ENCODE results near the gene ZNRD2.

The ZNRD2 gene

GRCh38 chr11:65571940-65572339 lies 1.7 kb downstream of the ZNRD2 start:
- H3K4me1 Mint-ChIP-seq (ENCODE audit: low read depth) = peaks cover 58% of the 10 kb centered on the region
- no peaks in the 10 kb centered on the region for H3K9me3 Mint-ChIP-seq
- no peaks in the 10 kb centered on the region for H3K27me3 Mint-ChIP-seq
- no peak for DNase-seq
- peak overlapping the region; percentile 98 for H3K27ac Mint-ChIP-seq
- H3K36me3 Mint-ChIP-seq (ENCODE audit: low read depth) = peaks cover 69% of the 10 kb centered on the region
- H3K4me3 Mint-ChIP-seq = peak overlapping the region; percentile 100

DNA sequence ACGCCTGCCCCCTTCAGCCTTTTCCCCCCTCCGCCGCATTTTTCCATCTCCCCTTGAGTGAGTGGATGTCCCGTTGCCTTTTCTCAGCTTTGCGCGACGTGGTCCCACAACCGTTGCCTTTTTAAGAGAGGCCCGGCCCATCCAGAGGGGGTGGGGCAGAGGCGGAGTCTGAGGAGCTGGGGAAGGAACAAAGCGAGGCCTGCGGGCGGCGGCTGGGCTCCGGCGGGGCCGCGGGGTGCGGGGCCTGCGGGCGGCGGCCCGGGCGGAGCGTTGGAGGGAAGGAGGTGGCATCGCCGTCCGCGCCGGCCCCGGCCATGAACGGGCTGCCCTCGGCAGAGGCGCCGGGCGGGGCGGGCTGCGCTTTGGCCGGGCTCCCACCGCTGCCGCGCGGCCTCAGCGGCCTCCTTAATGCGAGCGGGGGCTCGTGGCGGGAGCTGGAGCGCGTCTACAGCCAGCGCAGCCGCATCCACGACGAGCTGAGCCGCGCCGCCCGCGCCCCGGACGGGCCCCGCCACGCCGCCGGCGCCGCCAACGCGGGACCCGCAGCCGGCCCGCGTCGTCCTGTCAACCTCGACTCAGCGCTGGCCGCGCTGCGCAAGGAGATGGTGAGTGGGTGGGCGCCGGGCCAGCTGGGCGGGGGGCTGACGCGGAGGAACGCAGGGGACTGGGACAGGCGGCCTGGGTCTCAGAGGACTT lies 2.2 kb downstream of the ZNRD2 start, which contains the start of gene FAM89B:
Gene FAM89B, plus strand, starts transcription at position 183 of the 696 bp plus-strand sequence. Its CDS starts 132 bp downstream, at position 315.
- Mint-ChIP-seq H3K27ac (peak within 1 kb of the TSS; percentile 98), H3K4me3 (peak within 1 kb of the TSS; percentile 100), H3K9me3 (no peaks in the 10 kb centered on the region), H3K36me3 (ENCODE audit: low read depth) (peaks cover 73% of the 10 kb centered on the region), H3K27me3 (no peaks in the 10 kb centered on the region), H3K4me1 (ENCODE audit: low read depth) (peaks cover 56% of the 10 kb centered on the region)
- DNase-seq = peak; percentile 90

DNA sequence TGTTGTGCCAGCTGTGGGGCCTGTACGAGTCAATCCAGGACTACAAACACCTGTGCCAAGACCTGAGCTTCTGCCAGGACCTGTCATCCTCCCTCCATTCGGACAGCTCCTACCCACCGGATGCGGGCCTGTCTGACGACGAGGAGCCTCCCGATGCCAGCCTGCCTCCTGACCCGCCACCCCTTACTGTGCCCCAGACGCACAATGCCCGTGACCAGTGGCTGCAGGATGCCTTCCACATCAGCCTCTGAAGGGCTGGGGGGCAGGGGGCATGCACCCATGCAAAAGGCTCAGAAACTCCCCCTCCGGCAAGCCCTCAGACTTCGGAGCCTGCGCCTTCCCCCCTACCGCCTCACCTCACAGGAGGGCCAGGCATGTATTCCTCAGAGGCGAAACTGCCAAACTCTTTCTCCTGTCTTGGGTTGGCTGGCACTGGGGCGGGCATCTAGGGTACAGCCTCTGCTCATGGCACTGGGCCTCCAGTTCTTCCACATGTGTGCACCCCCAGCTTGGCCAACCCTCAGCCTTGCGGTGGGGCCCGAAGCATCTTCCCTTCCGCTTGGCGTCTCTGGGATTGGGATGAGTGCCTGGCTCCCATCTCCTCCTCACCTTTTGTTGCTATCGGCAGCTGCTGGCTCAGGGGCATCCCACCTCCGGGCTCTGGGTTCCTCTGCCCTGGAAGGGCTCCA lies 3.3 kb downstream of the ZNRD2 start:
- peak overlapping the region; percentile 82 for H3K4me3 Mint-ChIP-seq
- no peaks in the 10 kb centered on the region for H3K9me3 Mint-ChIP-seq
- H3K36me3 Mint-ChIP-seq (ENCODE audit: low read depth) = peaks cover 75% of the 10 kb centered on the region
- peak overlapping the region; percentile 91 for H3K27ac Mint-ChIP-seq
- H3K4me1 Mint-ChIP-seq (ENCODE audit: low read depth) = peaks cover 61% of the 10 kb centered on the region
- DNase-seq = peak; percentile 50
- H3K27me3 Mint-ChIP-seq = no peaks in the 10 kb centered on the region

DNA sequence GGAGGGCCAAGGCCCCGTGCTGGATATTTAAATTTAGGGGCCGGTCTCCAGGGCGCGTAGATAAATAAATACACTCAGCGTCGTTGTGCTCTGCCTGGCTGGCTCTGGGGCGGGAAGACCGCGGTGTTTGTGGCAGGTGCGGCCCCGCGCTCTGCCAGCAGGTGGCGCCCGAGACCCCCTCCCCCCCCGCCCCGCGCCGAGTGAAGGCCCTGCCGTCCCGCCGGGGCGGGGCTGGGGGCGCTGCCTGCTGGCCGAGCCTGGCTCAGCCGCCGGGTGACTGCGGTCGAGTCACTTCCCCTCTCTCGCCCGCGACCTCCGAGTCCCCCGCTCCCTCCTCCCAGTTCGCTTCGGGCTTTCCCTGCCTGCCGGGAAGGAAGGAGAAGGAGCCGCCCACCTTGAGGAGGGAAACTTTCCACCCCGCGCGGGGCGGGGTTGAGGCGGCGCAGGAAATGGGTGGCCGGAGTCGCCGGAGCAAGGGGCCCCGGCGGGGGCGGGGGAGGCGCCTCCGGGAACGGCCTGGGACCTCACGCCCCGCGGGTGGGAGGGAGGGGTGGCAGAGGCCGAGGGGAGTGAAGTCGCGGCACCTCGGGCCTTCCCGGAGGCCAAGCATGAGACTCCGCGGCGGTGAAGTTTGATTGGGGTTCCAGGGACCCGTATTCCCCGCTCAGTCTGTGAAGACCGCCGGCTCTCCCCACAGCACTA lies 4.0 kb downstream of the ZNRD2 start:
- Mint-ChIP-seq H3K27ac (peak overlapping the region; percentile 98), H3K36me3 (ENCODE audit: low read depth) (peaks cover 73% of the 10 kb centered on the region), H3K4me3 (peak overlapping the region; percentile 83), H3K9me3 (no peaks in the 10 kb centered on the region), H3K4me1 (ENCODE audit: low read depth) (peaks cover 59% of the 10 kb centered on the region), H3K27me3 (no peaks in the 10 kb centered on the region)
- peak; percentile 92 for DNase-seq

GRCh38 chr11:65574811-65575567 lies 4.7 kb downstream of the ZNRD2 start:
- Mint-ChIP-seq H3K27me3 (no peaks in the 10 kb centered on the region), H3K4me3 (peak overlapping the region; percentile 83), H3K9me3 (no peaks in the 10 kb centered on the region), H3K4me1 (ENCODE audit: low read depth) (peaks cover 59% of the 10 kb centered on the region), H3K27ac (peak overlapping the region; percentile 98), H3K36me3 (ENCODE audit: low read depth) (peaks cover 76% of the 10 kb centered on the region)
- DNase-seq = no peak

- H3K36me3 Mint-ChIP-seq (ENCODE audit: low read depth) = peaks cover 78% of the 10 kb centered on the region
Measured at GRCh38 chr11:65575568-65576231, 5.4 kb downstream of the ZNRD2 start, which contains the start of gene EHBP1L1. Gene EHBP1L1, plus strand, starts transcription at chr11:65576053. Its CDS starts 250 bp downstream, at chr11:65576303.

GRCh38 chr11:65576232-65576866 lies 6.1 kb downstream of the ZNRD2 start:
- Mint-ChIP-seq H3K4me3 (peak overlapping the region; percentile 88), H3K27me3 (no peaks in the 10 kb centered on the region), H3K27ac (peak overlapping the region; percentile 90), H3K4me1 (ENCODE audit: low read depth) (peaks cover 56% of the 10 kb centered on the region), H3K9me3 (no peaks in the 10 kb centered on the region), H3K36me3 (ENCODE audit: low read depth) (peaks cover 78% of the 10 kb centered on the region)
- DNase-seq = no peak

More at GRCh38 chr11:65575568-65576231, 5.4 kb downstream of the ZNRD2 start, which contains the start of gene EHBP1L1:
- peaks cover 60% of the 10 kb centered on the region for H3K4me1 Mint-ChIP-seq (ENCODE audit: low read depth)
- H3K27me3 Mint-ChIP-seq = no peaks in the 10 kb centered on the region
- H3K9me3 Mint-ChIP-seq = no peaks in the 10 kb centered on the region
- peak; percentile 83 for DNase-seq
- H3K27ac Mint-ChIP-seq = peak within 1 kb of the TSS; percentile 98
- H3K4me3 Mint-ChIP-seq = peak within 1 kb of the TSS; percentile 88

GRCh38 chr11:65576867-65577755 lies 6.8 kb downstream of the ZNRD2 start:
- Mint-ChIP-seq H3K36me3 (ENCODE audit: low read depth) (peaks cover 77% of the 10 kb centered on the region), H3K4me3 (peak overlapping the region; percentile 88), H3K9me3 (no peaks in the 10 kb centered on the region), H3K27ac (peak overlapping the region; percentile 90), H3K27me3 (no peaks in the 10 kb centered on the region), H3K4me1 (ENCODE audit: low read depth) (peaks cover 50% of the 10 kb centered on the region)
- DNase-seq = peak; percentile 64

DNA sequence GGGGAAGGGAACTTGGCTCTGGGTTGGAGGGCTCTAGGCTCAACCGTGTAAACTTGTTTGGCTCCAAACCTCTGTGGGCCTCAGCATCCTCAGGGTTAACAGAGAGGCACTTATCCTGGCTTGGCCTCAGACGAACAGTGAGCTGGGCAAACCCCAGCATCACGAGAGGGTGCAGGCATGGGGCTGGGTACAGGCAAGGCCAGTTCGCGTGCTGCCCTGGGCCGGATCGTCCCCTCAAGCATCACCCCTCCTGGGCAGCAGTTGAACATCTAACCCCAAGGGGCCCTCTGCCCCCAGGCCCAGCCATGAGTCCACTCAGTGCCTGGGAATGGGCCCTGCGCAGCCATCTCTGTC lies 7.5 kb downstream of the ZNRD2 start:
- no peaks in the 10 kb centered on the region for H3K9me3 Mint-ChIP-seq
- peaks cover 81% of the 10 kb centered on the region for H3K36me3 Mint-ChIP-seq (ENCODE audit: low read depth)
- H3K27ac Mint-ChIP-seq = peak overlapping the region; percentile 51
- H3K4me1 Mint-ChIP-seq (ENCODE audit: low read depth) = peaks cover 48% of the 10 kb centered on the region
- H3K27me3 Mint-ChIP-seq = no peaks in the 10 kb centered on the region
- no peak for DNase-seq
- peak overlapping the region; percentile 88 for H3K4me3 Mint-ChIP-seq

- H3K9me3 Mint-ChIP-seq = no peaks in the 10 kb centered on the region
- no peaks in the 10 kb centered on the region for H3K27me3 Mint-ChIP-seq
- H3K27ac Mint-ChIP-seq = peak overlapping the region; percentile 51
- peak overlapping the region; percentile 88 for H3K4me3 Mint-ChIP-seq
- H3K4me1 Mint-ChIP-seq (ENCODE audit: low read depth) = peaks cover 47% of the 10 kb centered on the region
- DNase-seq = no peak
- peaks cover 82% of the 10 kb centered on the region for H3K36me3 Mint-ChIP-seq (ENCODE audit: low read depth)
Measured at GRCh38 chr11:65578134-65578533, 7.9 kb downstream of the ZNRD2 start.

DNA sequence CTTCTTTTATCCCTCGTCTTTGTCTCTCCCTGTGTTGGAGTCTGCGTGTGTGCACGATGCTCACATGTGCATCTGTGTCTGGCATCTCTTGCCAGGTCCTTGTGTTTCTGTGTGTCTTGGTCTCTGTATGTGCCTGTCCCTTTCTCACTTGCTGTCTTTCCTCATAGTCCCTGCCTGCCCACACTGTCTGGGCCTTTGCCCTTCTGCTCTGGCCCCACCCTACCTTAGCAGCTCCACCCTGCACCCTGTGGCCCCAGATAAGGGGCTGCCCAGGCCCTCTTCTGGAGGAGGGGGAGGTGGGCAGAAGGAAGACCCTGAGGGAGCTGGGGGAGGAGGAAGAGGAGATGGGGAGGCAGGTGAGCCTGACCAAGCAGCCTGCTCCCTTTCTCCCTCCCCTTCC lies 8.4 kb downstream of the ZNRD2 start:
- peak overlapping the region; percentile 88 for H3K4me3 Mint-ChIP-seq
- H3K36me3 Mint-ChIP-seq (ENCODE audit: low read depth) = peaks cover 82% of the 10 kb centered on the region
- no peaks in the 10 kb centered on the region for H3K27me3 Mint-ChIP-seq
- no peaks in the 10 kb centered on the region for H3K9me3 Mint-ChIP-seq
- peaks cover 41% of the 10 kb centered on the region for H3K4me1 Mint-ChIP-seq (ENCODE audit: low read depth)
- no peak for DNase-seq
- peak overlapping the region; percentile 51 for H3K27ac Mint-ChIP-seq

- peaks cover 39% of the 10 kb centered on the region for H3K4me1 Mint-ChIP-seq (ENCODE audit: low read depth)
- peaks cover 84% of the 10 kb centered on the region for H3K36me3 Mint-ChIP-seq (ENCODE audit: low read depth)
- H3K9me3 Mint-ChIP-seq = no peaks in the 10 kb centered on the region
- H3K4me3 Mint-ChIP-seq = no peak overlapping the region
- peak overlapping the region; percentile 59 for H3K27ac Mint-ChIP-seq
- DNase-seq = no peak
- no peaks in the 10 kb centered on the region for H3K27me3 Mint-ChIP-seq
Measured at GRCh38 chr11:65579291-65579690, 9.0 kb downstream of the ZNRD2 start.
